Left ventricle myocardium inferior (tissue), 1 donor: ENCODE results near the gene FANCC. TPM values are rescaled to one million over a fixed set of nuclear protein-coding genes. Genes with fewer than 3 reads are reported as not detected.

Source experiments
- DNase-seq: peaks from one replicate; pipeline ENCODE4 v3.0.0-alpha.2; 2020
- H3K27ac ChIP-seq: fragments of 200-600 bp; replicated peaks from 2 replicates; pipeline ENCODE4 v1.8.0; 2021
- H3K27me3 ChIP-seq: fragments of 200-600 bp; 2 replicates; pipeline ENCODE4 v1.8.0; 2021; ENCODE audit warnings: low read depth
- H3K36me3 ChIP-seq: fragments of 200-600 bp; 2 replicates; pipeline ENCODE4 v1.8.0; 2021
- H3K4me1 ChIP-seq: fragments of 200-600 bp; 2 replicates; pipeline ENCODE4 v1.8.0; 2021
- H3K4me3 ChIP-seq: fragments of 200-600 bp; 2 replicates; pipeline ENCODE4 v1.8.0; 2021; ENCODE audit warnings: mild to moderate bottlenecking, moderate library complexity
- H3K9me3 ChIP-seq: fragments of 200-600 bp; replicated peaks from 2 replicates; pipeline ENCODE4 v1.8.0; 2021
- CTCF ChIP-seq: fragments of 200-600 bp; IDR thresholded peaks from 2 replicates; pipeline ENCODE4 v1.8.0; 2021; ENCODE audit warnings: antibody characterized with exemption, mild to moderate bottlenecking, borderline replicate concordance
- intact Hi-C: fragments of 100-400 bp; cut with micrococcal nuclease; formaldehyde crosslinking; loops from one replicate; pipeline ENCODE4 v1.11.0; 2022
- total RNA-seq: library from RNA; stranded (reverse); fragmentation: NEBNext Ultra II Directional; extraction: Animal tissue kit (Norgen Biotek cat#: 25700); gene quantifications from one replicate; pipeline ENCODE4 v1.2.1, GENCODE V29; 2021
- donor health status: DM: no; HTN: yes; CAD: no; lungs with severe emphysema.

Gene FANCC
- total RNA-seq, 1 donor from 2014 or later: 4.1 TPM

GRCh38 chr9:95193480-95193879, 124.0 kb downstream of the FANCC start:
- Histone ChIP-seq H3K9me3 (no peaks in the 10 kb centered on the region), H3K27ac (no peak overlapping the region), H3K4me1 (peaks cover 24% of the 10 kb centered on the region), H3K36me3 (no peaks in the 10 kb centered on the region), H3K4me3 (no peak overlapping the region), H3K27me3 (no peaks in the 10 kb centered on the region)
- DNase-seq: no peak
- intact Hi-C loops: no loop called here
- no peak for TF ChIP-seq CTCF

GRCh38 chr9:95193067-95193466, 124.4 kb downstream of the FANCC start:
- TF ChIP-seq CTCF: no peak
- peaks cover 28% of the 10 kb centered on the region for H3K4me1 ChIP-seq

GRCh38 chr9:95192631-95193030, 124.9 kb downstream of the FANCC start:
- no peaks in the 10 kb centered on the region for H3K36me3 ChIP-seq
- intact Hi-C loops: no loop called here
- no peak overlapping the region for H3K27ac ChIP-seq
- TF ChIP-seq CTCF: no peak
- DNase-seq: no peak
- peaks cover 26% of the 10 kb centered on the region for H3K4me1 ChIP-seq
- no peaks in the 10 kb centered on the region for H3K27me3 ChIP-seq
- no peak overlapping the region for H3K4me3 ChIP-seq
- H3K9me3 ChIP-seq: no peaks in the 10 kb centered on the region

More at GRCh38 chr9:95193067-95193466, 124.4 kb downstream of the FANCC start:
- Histone ChIP-seq H3K36me3 (no peaks in the 10 kb centered on the region), H3K4me3 (no peak overlapping the region), H3K9me3 (no peaks in the 10 kb centered on the region), H3K27ac (no peak overlapping the region), H3K27me3 (no peaks in the 10 kb centered on the region)
- intact Hi-C loops: no loop called here
- no peak for DNase-seq

- no peak overlapping the region for H3K4me3 ChIP-seq
- TF ChIP-seq CTCF: no peak
- DNase-seq: no peak
- H3K9me3 ChIP-seq: no peaks in the 10 kb centered on the region
- H3K4me1 ChIP-seq: peaks cover 20% of the 10 kb centered on the region
- no peak overlapping the region for H3K27ac ChIP-seq
- no peaks in the 10 kb centered on the region for H3K27me3 ChIP-seq
- no peaks in the 10 kb centered on the region for H3K36me3 ChIP-seq
- intact Hi-C loops: no loop called here
These were observed 127.1 kb downstream of the FANCC start for GRCh38 chr9:95190413-95190812.

GRCh38 chr9:95189251-95190098, 128.0 kb downstream of the FANCC start:
- no peak for TF ChIP-seq CTCF
- Histone ChIP-seq H3K9me3 (no peaks in the 10 kb centered on the region), H3K4me1 (peaks cover 20% of the 10 kb centered on the region), H3K4me3 (peak overlapping the region; percentile 26), H3K27ac (peak overlapping the region; percentile 52), H3K27me3 (no peaks in the 10 kb centered on the region), H3K36me3 (no peaks in the 10 kb centered on the region)
- DNase-seq: peak; percentile 23
- intact Hi-C loops: no loop called here
